SJSA1 (cell line): Measurements from ENCODE around the gene NOL4L. TPM values are rescaled to one million over a fixed set of nuclear protein-coding genes. Genes with fewer than 3 reads are reported as not detected.
"Not testable (repeated sequence)": the region's sequence is repeated elsewhere in the genome, so short reads cannot be mapped to it uniquely, and the experiment has no call there.

Source experiments
- DNase-seq, 2 experiments: peaks; one replicate each; pipeline ENCODE4 v3.0.0-alpha.2; 2015 to 2020; ENCODE audit warnings: low spot score in 2 of 2, low read depth in 1 of 2
- H3K27ac ChIP-seq: fragments of 250-450 bp; sonication (Bioruptor Pico); 2 replicates; pipeline ENCODE4 v1.5.1; 2020; ENCODE audit warnings: mild to moderate bottlenecking, moderate library complexity
- H3K27me3 ChIP-seq: fragments of 250-450 bp; sonication (Bioruptor Pico); replicated peaks from 2 replicates; pipeline ENCODE4 v1.5.1; 2020; ENCODE audit warnings: mild to moderate bottlenecking, moderate library complexity
- H3K36me3 ChIP-seq: fragments of 250-450 bp; sonication (Bioruptor Pico); 2 replicates; pipeline ENCODE4 v1.5.1; 2020; ENCODE audit warnings: mild to moderate bottlenecking
- H3K4me1 ChIP-seq: fragments of 250-450 bp; sonication (Bioruptor Pico); replicated peaks from 2 replicates; pipeline ENCODE4 v1.6.1; 2021; ENCODE audit warnings: mild to moderate bottlenecking
- H3K4me3 ChIP-seq: fragments of 250-450 bp; sonication (Bioruptor Pico); 2 replicates; pipeline ENCODE4 v1.5.1; 2020; ENCODE audit warnings: mild to moderate bottlenecking
- H3K9me3 ChIP-seq: fragments of 250-450 bp; sonication (Bioruptor Pico); replicated peaks from 2 replicates; pipeline ENCODE4 v1.5.1; 2020; ENCODE audit warnings: mild to moderate bottlenecking
- total RNA-seq: library from RNA; depleted of rRNA; stranded (reverse); fragments of >200 nt; shearing (Covaris generic); gene quantifications from 2 replicates; pipeline ENCODE4 v1.2.3, GENCODE V29; 2014

The NOL4L gene
- total RNA-seq, 1 experiment from 2014 or later: 11.4 TPM

GRCh38 chr20:32497589-32498224, 87.4 kb downstream of the NOL4L start:
- no peaks in the 10 kb centered on the region for H3K27me3 ChIP-seq
- H3K27ac ChIP-seq: no peak overlapping the region
- H3K4me1 ChIP-seq: no peaks in the 10 kb centered on the region; the same call in 1 of the 2 replicates
- no peaks in the 10 kb centered on the region for H3K9me3 ChIP-seq
- no peak overlapping the region for H3K4me3 ChIP-seq
- no peak for DNase-seq
- H3K36me3 ChIP-seq: no peaks in the 10 kb centered on the region

DNA sequence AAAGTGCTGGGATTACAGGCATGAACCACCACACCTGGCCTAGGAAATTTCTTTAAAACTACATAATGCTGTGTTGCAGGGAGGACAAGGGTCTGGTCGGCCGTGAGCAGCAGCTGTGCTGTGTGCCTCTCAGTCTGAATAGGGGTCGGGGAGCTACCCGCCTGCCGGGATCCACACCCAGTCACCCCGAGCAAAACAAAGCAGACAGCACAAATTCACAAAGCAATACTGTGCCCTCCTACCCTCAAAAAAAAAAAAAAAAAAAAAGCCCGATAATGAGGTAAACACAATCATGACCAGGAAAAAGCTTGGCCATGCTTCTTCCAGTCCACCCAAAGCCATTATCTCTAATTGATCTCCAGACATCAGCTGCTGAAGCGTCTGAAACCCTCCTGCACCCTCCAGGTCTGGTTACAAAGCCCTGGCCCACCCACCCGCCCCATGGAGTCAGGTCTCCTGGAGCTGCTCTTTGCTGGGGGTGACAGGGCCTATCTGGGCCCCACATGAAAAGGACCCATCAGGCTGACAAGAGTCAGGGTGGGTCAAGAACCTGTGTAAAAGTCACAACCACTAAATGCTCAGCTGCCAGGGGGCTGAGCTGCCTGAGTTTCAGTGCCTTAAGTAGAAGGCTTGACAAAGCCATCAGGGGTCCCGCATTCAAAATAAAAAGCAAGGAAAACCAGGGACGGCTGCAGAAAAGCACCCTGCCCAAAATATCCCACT, 88.2 kb downstream of the NOL4L start:
- H3K4me1 ChIP-seq: no peaks in the 10 kb centered on the region; the same call in 1 of the 2 replicates
- no peak overlapping the region for H3K27ac ChIP-seq

DNA sequence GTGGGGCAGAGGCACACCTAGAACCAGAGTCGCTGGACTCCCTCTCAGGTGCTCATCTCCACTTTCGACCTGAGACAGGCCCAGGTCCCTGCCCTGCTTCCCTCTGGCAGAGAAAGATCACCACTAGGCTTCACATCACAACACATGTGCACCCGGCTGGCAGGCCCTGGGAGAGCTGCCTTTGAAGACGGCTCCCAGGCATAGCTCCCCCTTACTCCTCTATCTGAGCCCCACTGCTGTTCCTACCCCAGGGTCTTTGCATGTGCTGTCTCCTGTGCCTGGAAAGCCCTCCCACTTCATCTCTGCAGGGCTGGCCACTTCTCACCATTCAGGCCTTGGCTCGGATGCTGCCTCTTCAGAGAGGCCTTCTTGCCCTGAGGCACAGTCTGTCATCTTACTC, 89.2 kb downstream of the NOL4L start:
- Histone ChIP-seq H3K27ac (no peak overlapping the region), H3K27me3 (no peaks in the 10 kb centered on the region), H3K36me3 (no peaks in the 10 kb centered on the region), H3K4me1 (no peaks in the 10 kb centered on the region), H3K4me3 (no peak overlapping the region), H3K9me3 (no peaks in the 10 kb centered on the region)
- no peak for DNase-seq

More for the DNA sequence above, 88.2 kb downstream of the NOL4L start:
- Histone ChIP-seq H3K36me3 (no peaks in the 10 kb centered on the region), H3K9me3 (no peaks in the 10 kb centered on the region), H3K27me3 (no peaks in the 10 kb centered on the region), H3K4me3 (no peak overlapping the region)
- DNase-seq: no peak

GRCh38 chr20:32495217-32495565, 89.9 kb downstream of the NOL4L start:
- H3K27ac ChIP-seq: no peak overlapping the region
- DNase-seq: no peak
- no peak overlapping the region for H3K4me3 ChIP-seq
- H3K9me3 ChIP-seq: no peaks in the 10 kb centered on the region
- no peaks in the 10 kb centered on the region for H3K4me1 ChIP-seq
- no peaks in the 10 kb centered on the region for H3K27me3 ChIP-seq
- H3K36me3 ChIP-seq: no peaks in the 10 kb centered on the region

DNA sequence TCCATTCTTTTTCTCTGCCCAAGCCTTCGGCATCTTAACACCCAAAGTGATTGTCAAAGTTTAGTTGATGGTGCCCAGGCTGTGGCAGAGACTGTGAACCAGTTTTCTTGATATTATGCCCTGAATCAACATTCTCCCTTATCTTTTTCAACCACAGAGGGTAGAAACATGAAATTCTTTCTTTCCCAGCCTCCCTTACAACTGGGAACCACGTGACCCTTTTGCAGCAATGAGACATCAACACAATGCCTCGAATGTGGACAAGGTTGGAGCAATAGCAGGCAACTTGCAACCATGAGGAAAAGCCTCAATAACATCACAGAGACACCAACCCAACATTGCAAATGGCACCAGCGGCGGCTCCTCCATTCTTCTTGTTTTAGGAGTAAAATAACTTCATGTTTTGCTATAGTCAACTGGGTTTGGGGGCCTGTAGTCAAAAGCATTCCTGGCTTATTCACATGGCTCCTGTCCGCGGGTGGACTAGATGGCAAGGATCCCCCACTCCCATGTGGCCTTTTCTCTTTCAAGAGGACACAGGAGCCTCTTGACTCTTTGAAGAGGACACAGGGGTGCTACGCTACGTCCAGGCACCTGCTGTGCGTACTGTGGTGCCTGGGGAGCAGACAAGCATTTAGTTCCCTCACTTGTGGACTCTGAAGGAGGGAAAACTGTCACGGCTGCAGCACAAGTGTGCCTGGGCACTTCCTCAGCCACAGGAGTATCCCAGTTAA, 90.5 kb downstream of the NOL4L start:
- H3K36me3 ChIP-seq: no peaks in the 10 kb centered on the region
- no peaks in the 10 kb centered on the region for H3K9me3 ChIP-seq
- H3K4me1 ChIP-seq: no peaks in the 10 kb centered on the region
- no peaks in the 10 kb centered on the region for H3K27me3 ChIP-seq
- H3K4me3 ChIP-seq: no peak overlapping the region
- no peak for DNase-seq
- H3K27ac ChIP-seq: no peak overlapping the region

DNA sequence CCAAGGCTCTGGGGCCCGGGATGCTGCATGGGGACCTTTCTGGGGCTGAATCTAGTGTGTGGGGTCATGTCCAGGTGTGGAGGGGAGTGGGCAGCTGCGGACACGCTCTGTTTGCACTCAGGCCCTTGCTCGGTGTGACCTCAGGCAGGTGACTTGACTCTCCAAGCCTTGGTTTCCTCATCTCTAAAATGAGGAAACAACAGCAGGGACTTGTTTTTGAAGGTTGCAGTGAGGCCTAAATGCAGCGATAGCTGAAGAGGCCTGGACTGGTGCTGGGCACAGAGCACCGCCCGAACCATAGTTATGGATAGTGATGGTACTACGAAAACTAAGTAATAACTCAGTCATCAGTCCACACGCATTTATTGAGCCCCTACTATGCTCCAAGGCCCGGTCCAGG, 91.8 kb downstream of the NOL4L start:
- Histone ChIP-seq H3K4me3 (no peak overlapping the region), H3K27me3 (no peaks in the 10 kb centered on the region), H3K36me3 (no peaks in the 10 kb centered on the region), H3K27ac (no peak overlapping the region), H3K9me3 (no peaks in the 10 kb centered on the region), H3K4me1 (no peaks in the 10 kb centered on the region)
- DNase-seq: no peak

DNA sequence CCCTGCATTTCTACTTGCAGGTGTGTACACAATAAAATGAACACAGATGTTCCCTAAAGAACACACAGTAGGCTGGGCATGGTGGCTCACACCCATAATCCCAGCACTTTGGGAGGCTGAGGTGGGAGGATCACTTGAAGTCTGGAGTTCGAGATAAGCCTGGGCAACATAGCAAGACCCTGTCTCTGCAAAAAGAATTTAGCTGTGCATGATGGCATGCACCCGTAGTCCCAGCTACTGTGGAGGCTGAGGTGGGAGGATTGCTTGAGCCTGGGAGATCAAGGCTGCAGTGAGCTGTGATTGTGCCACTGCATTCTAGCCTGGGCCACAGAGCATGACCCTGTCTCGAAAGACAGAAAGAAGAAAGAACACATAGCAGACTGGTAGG, 93.4 kb downstream of the NOL4L start:
- not testable (repeated sequence) for H3K27me3 ChIP-seq

DNA sequence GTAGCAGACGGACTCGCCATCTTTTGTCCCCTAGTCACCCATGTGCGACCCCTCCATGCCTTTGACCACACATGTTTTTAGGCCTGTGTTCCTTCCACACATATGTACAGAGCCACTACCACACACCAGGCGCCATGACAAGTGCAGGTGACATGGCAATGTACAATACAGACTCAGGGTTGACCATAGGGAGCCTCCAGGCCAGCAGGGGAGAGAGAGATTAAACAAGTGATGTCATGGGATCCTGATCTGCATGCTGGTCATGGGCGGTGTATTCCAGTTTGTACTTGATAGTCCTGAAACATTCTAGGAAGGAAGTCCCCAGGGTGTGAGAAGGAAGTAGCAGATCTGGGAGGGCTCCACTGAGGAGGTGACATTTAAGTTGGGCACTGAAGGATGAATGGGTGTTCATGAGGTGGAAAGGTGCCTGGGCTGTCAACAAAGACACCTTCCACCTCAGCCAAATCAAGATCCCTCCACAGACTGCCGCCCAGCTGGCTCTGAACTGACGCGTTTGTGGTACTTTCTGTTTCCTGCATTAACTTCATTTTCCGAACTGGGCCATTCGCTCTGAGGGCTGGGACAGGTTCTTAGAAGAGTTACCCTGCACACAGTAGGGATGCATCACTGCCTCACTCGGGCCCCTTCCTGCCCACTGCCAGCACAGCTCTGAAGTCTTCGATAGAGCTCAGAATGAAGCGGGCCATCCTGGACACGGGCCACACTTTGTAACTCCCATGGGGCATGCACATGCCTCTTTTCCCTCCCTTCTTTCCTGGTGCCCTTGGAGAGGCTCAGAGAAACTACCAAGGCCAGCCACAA, 94.0 kb downstream of the NOL4L start:
- H3K4me3 ChIP-seq: no peak overlapping the region
- DNase-seq: no peak
- no peak overlapping the region for H3K27ac ChIP-seq
- H3K36me3 ChIP-seq: no peaks in the 10 kb centered on the region
- H3K27me3 ChIP-seq: no peaks in the 10 kb centered on the region
- H3K9me3 ChIP-seq: no peaks in the 10 kb centered on the region
- H3K4me1 ChIP-seq: no peaks in the 10 kb centered on the region

More for the DNA sequence above, 93.4 kb downstream of the NOL4L start:
- not testable (repeated sequence) for DNase-seq, H3K4me3 ChIP-seq, H3K9me3 ChIP-seq, H3K27ac ChIP-seq, H3K36me3 ChIP-seq, H3K4me1 ChIP-seq

DNA sequence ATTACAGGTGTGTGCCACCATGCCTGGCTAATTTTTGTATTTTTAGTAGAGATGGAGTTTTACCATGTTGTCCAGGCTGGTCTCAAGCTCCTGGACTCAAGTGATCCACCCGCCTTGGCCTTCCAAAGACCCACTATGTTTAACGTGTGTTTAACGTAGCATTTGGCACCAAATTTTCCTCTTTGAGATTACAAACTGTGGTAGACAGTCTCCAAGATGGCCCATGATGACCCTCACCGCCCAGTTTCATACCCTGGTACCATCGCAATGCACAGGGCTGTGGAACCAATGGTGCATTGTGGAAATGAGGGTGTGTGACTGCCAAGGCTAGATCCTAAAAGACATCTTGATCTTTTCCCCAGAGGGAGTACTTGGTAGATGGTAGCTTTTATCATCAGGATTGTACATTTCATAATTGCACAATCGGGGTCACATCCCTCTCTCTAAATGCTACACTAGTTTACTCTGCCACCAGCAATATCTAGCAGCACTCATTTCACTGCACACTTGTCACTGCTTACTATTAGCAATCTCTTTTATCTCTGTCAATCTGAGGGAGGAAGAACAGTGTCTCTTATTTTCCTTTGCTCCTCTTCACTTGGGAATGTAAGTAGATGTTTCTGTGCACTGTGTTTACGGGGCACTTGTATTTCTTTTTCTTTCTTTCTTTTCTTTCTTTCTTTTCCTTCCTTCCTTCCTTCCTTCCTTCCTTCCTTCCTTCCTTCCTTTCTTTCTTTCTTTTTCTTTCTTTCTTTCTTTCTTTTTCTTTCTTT, 96.9 kb downstream of the NOL4L start:
- no peaks in the 10 kb centered on the region for H3K27me3 ChIP-seq
- no peak overlapping the region for H3K4me3 ChIP-seq
- H3K4me1 ChIP-seq: 0 out of 2 replicates have a peak, but pooled peaks cover 3% of the 10 kb centered on the region
- H3K27ac ChIP-seq: no peak overlapping the region
- no peaks in the 10 kb centered on the region for H3K36me3 ChIP-seq
- no peak for DNase-seq
- no peaks in the 10 kb centered on the region for H3K9me3 ChIP-seq

DNA sequence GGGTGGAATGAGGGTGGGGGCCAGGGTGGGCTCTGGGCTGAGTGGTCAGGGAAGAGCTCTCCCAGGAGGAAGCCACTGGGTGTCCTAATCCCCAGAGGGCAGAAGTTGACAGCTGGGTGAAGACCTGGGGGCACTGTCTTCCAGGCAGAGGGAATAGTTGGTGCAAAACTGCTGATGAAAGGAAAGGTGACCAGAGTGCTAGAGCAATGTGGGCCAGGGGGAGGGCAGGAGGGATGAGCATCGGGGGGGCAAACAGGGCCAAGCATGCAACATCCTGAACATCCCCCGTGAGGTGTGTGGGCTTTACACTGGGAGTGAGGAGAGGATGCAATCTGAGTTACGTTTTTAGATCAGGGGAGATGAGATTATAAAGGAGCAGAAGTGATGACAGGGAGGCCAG, 97.8 kb downstream of the NOL4L start:
- H3K4me1 ChIP-seq: peaks cover 7% of the 10 kb centered on the region
- DNase-seq: no peak
- no peak overlapping the region for H3K27ac ChIP-seq
- no peak overlapping the region for H3K4me3 ChIP-seq
- no peaks in the 10 kb centered on the region for H3K9me3 ChIP-seq
- no peaks in the 10 kb centered on the region for H3K27me3 ChIP-seq
- H3K36me3 ChIP-seq: no peaks in the 10 kb centered on the region

DNA sequence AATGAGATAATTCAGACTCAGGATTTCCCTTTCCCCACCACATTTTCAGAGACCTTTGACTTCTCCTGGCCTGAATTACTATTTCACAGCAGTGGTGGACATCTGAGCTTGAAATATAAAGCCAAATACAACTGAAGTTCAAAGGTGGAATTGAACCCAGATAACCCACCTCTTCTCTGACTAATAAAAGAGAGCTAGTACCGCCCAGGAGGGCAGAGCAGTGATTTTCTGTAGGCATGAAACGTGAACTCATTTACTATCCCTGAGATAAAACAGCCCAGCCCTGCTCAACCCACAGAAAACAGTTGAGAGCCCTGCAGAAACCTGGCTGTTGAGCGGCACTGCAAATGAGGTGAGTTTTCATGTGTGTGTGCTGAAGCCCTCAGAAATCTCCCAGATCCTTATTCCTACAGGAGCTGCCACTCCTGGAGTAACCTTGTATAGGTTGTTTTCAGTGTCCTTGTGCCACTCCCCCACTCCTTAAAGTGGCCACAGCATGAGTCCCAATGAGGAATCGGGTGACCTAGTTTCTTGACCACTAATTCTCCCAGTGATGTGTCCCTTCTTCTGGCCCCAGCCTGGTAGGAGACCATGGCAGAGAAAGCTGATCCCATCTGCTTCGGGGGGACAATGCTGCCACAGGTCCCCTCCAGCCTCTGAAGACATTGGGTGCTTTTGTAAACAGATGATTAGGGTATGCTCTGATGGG, 99.2 kb downstream of the NOL4L start:
- no peak overlapping the region for H3K27ac ChIP-seq
- no peaks in the 10 kb centered on the region for H3K9me3 ChIP-seq
- DNase-seq: no peak
- H3K4me3 ChIP-seq: no peak overlapping the region
- H3K4me1 ChIP-seq: peaks cover 10% of the 10 kb centered on the region
- H3K27me3 ChIP-seq: no peaks in the 10 kb centered on the region
- H3K36me3 ChIP-seq: no peaks in the 10 kb centered on the region

- DNase-seq: peak; percentile 73 to 81
- no peaks in the 10 kb centered on the region for H3K27me3 ChIP-seq
- H3K4me1 ChIP-seq: peaks cover 10% of the 10 kb centered on the region
- H3K4me3 ChIP-seq: peak overlapping the region; percentile 81
- no peak overlapping the region for H3K27ac ChIP-seq
- H3K36me3 ChIP-seq: no peaks in the 10 kb centered on the region; the same call in 1 of the 2 replicates
- H3K9me3 ChIP-seq: no peaks in the 10 kb centered on the region
Measured at GRCh38 chr20:32484958-32485769, 100.0 kb downstream of the NOL4L start.
